Activated CD8-positive, alpha-beta memory T cell treated with anti-CD3 and anti-CD28 coated beads for 4 hours (primary cell): ENCODE measurements around the gene POLG2.
"Not testable (repeated sequence)": the region's sequence is repeated elsewhere in the genome, so short reads cannot be mapped to it uniquely, and the experiment has no call there.

Experiments used
- DNase-seq, 2 donors: peaks; one replicate each; pipeline ENCODE4 v3.0.0-alpha.2; 2020; ENCODE audit warnings: low read depth in 2 of 2

Gene POLG2

GRCh38 chr17:64505340-64506200 lies 8.7 kb upstream of the POLG2 start:
- peak; percentile 68 to 77 for DNase-seq

DNA sequence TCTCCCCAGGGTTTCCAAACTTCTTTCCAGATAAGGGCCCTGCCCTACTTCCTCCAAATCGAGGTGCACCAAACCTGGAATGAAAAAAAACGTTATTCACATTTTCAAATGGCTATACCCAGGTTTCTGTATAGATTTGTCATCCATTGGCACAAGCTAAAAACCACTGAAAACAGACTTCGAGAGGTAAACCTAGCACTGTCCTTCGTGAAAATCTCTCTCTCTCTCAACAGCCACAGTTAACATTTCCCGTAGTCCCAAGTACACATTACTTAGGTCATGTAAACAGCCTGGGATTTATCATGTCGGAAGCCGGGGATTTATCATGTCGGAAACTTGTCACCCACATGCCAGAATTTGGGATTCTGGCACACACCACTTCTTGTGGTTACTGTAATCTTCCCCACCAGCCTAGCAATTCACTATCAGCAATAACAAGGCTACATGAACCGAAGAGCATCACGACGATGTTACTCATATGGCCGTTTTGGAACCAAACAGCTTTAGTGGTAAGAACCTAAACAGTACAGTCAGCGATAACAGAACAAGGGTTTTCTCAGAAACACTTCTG lies 8.0 kb upstream of the POLG2 start:
- no peak for DNase-seq

DNA sequence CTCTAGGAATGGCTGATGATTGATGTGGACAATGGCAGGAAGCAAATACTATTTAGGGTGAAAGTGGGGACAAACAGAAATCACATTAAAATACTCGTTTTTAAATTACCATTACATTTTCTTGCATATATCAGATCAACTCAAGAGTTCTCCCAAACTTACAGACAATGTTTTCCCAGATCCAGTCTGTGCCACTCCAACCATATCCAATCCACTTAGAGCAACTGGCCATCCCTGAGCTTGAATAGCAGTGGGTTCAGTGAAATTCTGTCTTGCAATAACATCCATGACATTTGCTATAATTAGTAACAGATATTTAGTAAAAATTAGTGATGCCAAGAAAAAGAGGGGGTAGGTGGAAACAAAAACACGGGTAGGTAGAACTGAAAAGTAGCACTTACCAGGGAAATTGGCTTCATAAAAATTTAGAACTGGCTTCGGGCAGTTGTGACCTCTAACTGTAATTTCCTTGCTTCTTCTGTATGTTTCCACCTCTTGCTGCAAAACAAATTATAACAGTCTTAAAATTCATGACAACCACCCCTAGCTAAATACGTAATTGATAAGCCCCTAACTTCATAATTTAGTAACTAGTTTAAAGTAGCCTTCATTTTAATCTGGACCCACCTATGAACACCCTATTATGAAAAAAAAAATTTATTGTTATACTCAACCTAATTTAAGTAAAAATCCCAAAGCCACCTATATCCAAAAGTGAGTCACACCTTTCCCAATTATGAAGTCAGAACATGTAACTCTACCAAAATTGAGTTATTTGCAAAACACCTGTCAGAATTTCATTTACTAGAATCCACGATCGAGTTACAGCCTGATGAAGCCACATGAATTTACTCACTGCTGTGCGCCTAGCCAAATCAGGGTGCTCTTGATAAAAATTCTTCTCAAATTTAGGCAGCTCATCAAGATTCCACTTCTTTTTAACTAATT lies 7.2 kb upstream of the POLG2 start:
- no peak for DNase-seq

GRCh38 chr17:64503341-64503740 lies 6.5 kb upstream of the POLG2 start:
- no peak for DNase-seq

DNA sequence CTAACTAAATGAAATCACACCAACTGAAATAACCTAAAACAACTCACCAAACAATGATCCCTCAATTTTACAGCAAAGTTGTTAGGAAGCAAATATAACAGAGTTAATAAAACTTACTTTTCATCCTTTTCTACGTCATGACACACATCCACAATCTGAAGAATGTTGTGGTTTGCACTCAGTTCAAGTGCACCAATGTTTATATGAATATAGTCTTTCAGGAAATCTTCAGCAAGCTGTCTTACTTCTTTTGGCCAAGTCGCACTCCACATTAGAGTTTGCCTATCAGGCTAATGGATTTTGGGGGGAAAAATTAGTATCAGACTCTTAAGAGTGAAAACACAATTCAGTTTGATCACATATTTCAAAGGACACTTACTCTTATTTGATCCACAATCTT lies 6.0 kb upstream of the POLG2 start:
- DNase-seq: no peak

- DNase-seq: no peak
Measured at GRCh38 chr17:64502021-64502420, 5.2 kb upstream of the POLG2 start.

DNA sequence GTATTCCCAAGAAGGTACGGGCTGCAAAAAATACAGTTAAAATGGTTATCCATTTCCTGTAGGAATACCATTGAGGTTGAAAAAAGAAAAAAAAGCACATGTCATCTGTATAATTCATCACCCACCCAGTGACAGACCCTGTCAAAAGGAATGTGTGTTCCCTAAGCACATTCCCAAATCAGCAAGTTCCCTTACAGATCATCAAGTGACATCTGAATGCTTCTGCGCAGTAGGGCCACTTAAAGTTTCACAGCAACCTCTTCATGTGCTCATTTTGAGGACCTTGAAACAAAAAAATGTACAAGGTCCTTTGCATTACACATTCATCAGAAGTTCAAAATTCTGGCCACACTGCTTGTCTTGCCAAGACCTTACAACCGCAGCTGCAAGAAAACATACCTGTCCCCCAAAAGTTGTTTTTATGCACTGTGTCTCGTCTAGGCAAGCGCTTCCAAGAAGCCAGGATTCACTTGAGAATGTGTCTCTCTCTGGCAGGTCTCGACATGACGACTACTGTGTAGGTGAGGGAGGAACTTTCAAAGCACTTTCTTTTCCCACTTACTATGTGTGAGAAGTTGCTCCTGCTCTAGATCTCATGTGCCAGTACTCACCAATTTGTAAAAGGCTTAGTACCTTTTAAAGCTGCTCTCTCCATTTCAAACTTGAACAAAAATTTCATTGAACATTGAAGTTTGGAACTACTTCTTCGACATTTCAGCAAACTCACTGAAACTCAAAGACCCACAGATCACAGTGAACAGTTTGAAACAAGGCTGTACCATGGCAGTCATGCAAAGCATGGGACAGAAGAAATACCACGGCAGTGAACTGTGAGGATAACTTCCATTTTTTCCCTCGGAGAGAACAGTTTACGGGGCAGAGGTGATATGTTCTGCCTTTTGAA lies 4.3 kb upstream of the POLG2 start:
- no peak for DNase-seq

GRCh38 chr17:64500487-64500859 lies 3.6 kb upstream of the POLG2 start:
- DNase-seq: no peak

GRCh38 chr17:64499805-64500486 lies 3.1 kb upstream of the POLG2 start:
- DNase-seq: no peak

DNA sequence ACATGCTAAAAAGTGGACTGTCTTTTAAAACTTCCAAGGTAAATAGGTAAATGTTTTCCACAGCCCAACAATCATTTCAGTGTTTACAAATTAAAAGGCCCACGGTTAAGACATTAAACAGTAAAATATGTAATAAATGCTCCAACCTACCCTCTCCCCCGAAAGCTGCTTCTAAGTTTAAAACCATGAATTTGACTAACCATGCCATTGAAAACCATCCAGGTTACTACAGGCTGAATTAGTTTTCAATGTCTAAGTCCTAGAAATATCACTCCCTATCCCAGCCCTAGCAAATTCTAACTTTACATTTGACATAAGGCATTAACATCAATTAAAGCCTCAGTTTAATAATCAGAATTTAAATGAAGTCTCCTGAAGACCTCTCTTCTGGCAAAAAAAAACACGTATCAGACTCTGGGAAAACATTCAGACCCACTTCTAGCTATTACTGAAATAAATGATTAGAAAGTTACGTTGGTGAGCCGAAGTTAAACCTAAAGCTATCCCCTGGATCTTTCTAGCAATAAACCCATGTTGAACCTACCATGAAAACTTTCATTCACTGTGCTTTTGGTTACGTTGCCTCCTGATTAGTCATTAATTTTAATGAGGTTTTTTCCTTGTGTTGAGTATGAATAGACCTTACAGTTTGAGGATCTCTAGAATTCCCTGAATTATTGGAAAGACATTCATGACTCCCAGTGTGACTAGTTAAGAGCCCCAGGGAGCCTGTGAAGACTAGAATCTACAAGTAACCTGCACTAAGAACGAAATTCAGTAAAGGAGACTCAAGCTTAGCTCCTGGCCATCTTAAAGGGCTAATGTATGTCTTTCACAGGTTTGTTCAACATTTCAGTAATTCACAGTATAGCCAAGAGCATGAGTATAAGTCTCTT lies 1.7 kb upstream of the POLG2 start:
- no peak for DNase-seq

GRCh38 chr17:64497565-64498035 lies 746 bp upstream of the POLG2 start:
- no peak for DNase-seq

- DNase-seq: no peak
Measured at GRCh38 chr17:64496348-64496785, 487 bp downstream of the POLG2 start.

DNA sequence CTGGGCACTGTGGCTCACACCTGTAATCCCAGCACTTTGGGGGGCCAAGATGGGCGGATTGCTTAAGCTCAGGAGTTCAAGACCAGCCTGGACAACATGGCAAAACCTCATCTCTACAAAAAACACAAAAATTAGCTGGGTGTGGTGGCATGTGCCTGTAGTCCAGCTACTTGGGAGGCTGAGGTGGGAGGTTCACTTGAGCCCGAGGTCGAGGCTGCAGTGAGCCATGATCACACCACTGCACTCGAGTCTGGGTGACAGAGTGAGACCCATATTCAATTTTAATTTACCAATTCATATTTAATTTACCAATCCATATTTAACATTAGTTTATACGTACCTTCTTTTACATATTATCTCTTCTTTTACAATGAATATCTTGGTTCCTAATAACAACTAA lies 1.6 kb downstream of the POLG2 start:
- not testable (repeated sequence) for DNase-seq

DNA sequence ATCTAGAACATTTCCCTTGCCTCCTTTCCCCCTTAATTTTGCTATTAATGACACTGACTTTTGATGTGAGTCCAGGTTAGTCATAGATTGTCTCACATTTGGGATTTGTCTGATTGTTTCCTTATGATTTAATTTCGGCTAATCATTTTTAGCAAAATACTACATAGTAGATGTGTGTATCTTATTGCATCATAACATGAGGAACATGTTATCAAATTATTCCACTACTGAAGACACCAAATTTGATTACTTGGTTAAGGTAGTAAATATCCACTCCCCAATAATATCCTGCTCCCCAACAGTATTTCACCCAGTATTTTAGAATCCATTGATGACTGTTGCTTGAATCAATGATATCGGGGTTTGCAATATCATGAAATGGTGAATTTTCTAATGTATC lies 2.7 kb downstream of the POLG2 start:
- no peak for DNase-seq

DNA sequence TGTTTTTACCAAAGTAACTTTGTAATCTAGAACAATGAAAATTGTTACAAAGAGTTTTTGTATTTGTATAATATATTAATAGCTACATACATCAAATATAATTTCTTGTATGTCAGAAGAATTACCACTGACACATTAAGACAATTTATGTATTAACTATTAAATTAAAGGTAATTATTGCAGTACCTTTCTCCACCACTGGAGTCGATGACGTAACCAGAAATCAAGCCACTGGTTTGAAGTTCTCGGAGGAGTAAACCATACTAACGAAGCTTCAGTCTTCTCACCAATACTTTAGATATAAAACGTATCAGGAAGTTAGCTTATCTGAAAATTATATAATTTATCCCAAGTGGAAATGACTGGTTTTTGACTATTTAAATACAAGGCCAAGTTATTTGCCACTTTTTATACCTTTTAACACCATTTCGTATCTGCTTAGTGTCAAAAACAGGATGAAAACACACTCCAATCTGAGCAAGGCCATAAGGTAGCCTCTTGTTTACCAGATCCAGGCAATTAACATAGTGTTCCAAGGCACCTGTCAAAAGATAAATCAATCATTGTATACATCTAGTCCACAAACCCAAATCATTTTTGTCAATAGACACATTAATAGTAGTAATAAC lies 4.3 kb downstream of the POLG2 start:
- no peak for DNase-seq

- DNase-seq: no peak
Measured at GRCh38 chr17:64491994-64492393, 4.9 kb downstream of the POLG2 start.

DNA sequence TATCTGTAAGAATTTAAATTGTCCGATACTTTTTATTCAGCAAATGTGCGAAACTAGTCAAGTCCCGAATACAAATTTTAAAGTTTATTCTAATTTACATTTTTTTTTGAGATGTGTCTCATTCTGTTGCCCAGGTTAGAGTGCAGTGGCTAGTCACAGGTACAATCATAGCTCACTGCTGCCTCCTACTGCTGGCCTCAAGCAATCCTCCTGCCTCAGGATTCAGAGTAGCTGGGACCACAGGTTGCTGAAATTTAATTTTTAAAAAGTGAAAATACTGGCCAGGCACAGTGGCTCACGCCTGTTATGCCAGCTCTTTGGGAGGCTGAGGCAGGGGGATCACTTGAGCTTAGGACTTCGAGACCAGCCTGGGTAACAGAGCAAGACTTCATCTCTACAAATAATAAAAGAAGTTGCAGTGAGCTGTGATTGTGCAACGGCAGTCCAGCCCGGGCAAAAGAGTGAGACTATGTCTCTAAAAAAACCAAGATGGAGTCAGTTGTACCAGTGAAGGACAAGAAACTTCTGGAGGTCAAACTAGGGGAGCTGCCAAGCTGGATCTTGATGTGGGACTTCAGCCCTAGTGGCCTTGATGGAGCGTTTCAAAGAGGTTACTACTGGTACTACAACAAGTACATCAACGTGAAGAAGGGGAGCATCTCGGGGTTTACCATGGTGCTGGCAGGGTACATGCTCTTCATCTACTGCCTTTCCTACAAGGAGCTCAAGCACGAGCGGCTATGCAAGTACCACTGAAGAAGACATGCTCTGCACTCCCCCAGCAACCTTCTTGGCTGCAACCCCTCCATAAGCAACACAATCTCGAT lies 5.6 kb downstream of the POLG2 start:
- DNase-seq: no peak

DNA sequence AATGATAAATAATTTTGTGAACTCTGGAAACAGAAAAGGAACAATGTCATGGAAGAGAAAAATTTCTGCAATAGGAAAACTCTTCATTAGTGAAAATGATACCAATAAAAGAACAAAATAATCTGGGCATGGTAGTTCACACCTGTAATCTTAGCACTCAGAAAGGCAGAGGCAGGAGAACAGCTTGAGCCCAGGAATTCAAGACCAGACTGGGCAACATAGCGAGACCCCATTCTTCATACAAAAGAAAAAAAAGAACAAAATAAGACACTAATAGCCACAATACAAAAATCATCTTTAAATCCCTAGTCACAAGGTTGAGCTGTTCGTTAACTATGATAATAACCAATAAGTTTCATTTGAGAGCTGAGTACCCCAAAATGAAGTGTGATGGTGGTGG lies 8.6 kb downstream of the POLG2 start:
- DNase-seq: no peak
